K562 (cell line): ENCODE measurements around the gene C3orf85. TPM values are rescaled to one million over a fixed set of nuclear protein-coding genes. Genes with fewer than 3 reads are reported as not detected.

Source experiments
- ATAC-seq: fragments of 200-7000 bp; cut with Tn5 transposase; 3 replicates; pipeline ENCODE4 v1.9.1; 2020; ENCODE audit warnings: moderate library complexity
- BruUV-seq: library from RNA; stranded (reverse); fragments of 400-500 nt; replicated peaks from 2 replicates; lab custom pipeline; 2021; lab: Mats Ljungman, UMichigan
- CTCF ChIA-PET: fragments of 300-600 bp; formaldehyde crosslinking; extraction: SDS; loops from one replicate; lab custom pipeline; 2021; ENCODE audit warnings: low intra/inter-chr PET ratio; lab: Yijun Ruan, JAX
- POLR2A ChIA-PET: fragments of 300-600, 350-650 bp; sonication (Branson Sonifier 250); formaldehyde crosslinking; extraction: SDS; loops from one replicate; lab custom pipeline; 2021; ENCODE audit warnings: antibody characterized with exemption, inconsistent platforms; lab: Yijun Ruan, JAX
- DNase-seq, 4 experiments: peaks; one replicate each; pipeline versions ENCODE4 v3.0.0 to v3.0.0-alpha.2; 2011 to 2018; ENCODE audit warnings: low spot score in 3 of 4, mixed read lengths in 3 of 4; ENCODE audit errors: extremely low read depth in 1 of 4
- FAIRE-seq: peaks from 2 replicates; lab custom pipeline; 2011; peaks lifted over from hg19 to GRCh38; lab: Jason Lieb, UNC
- H2AFZ ChIP-seq: 2 replicates; pipeline ENCODE4 v1.6.0; 2011; ENCODE audit warnings: low read depth, low read length, control low read depth, inconsistent platforms
- H3K27ac ChIP-seq: fragments of 200-600 bp; 3 replicates; pipeline ENCODE4 v1.8.0; 2011; ENCODE audit warnings: low read depth, mild to moderate bottlenecking, control low read depth, inconsistent platforms, low read length, moderate library complexity, mixed read lengths; ENCODE audit errors: extremely low read depth
- H3K27me3 ChIP-seq, 2 experiments: fragments of 300-600 bp in 1 of 2; 2 replicates in 1 of 2; 3 replicates in 1 of 2; pipeline versions ENCODE4 v1.6.0 to v1.8.0; 2011; ENCODE audit warnings: inconsistent platforms in 2 of 2, low read length in 2 of 2, mild to moderate bottlenecking in 1 of 2, mixed read lengths in 1 of 2, moderate library complexity in 1 of 2; ENCODE audit not compliant: control insufficient read depth in 2 of 2, insufficient read depth in 2 of 2
- H3K36me3 ChIP-seq: fragments of 300-600 bp; 3 replicates; pipeline ENCODE4 v1.8.0; 2011; ENCODE audit warnings: mild to moderate bottlenecking, low read length, inconsistent platforms; ENCODE audit not compliant: control insufficient read depth, insufficient read depth
- H3K4me1 ChIP-seq, 2 experiments: fragments of 200-600 bp in 1 of 2; replicated peaks in 1 of 2; 2 replicates in 1 of 2; 3 replicates in 1 of 2; pipeline versions ENCODE4 v1.5.1 to v1.8.0; 2011; ENCODE audit warnings: inconsistent platforms in 2 of 2, low read length in 2 of 2, mild to moderate bottlenecking in 1 of 2, mixed read lengths in 1 of 2, moderate library complexity in 1 of 2; ENCODE audit not compliant: control insufficient read depth in 2 of 2, insufficient read depth in 2 of 2
- H3K4me2 ChIP-seq: 2 replicates; pipeline ENCODE4 v1.6.1; 2011; ENCODE audit warnings: low read length, control low read depth, inconsistent platforms, mixed read lengths; ENCODE audit not compliant: insufficient read depth
- H3K4me3 ChIP-seq: fragments of 200-600 bp; sonication (generic), shearing (Covaris generic); 2 replicates; pipeline ENCODE4 v1.5.1; 2016; ENCODE audit warnings: control low read depth, inconsistent platforms
- H3K79me2 ChIP-seq: fragments of 200-600 bp; 3 replicates; pipeline ENCODE4 v1.8.0; 2011; ENCODE audit warnings: low read length, inconsistent platforms; ENCODE audit not compliant: control insufficient read depth, insufficient read depth
- H3K9ac ChIP-seq, 2 experiments: 2 replicates each; pipeline versions ENCODE4 v1.6.0 to v1.6.1; 2011; ENCODE audit warnings: low read depth in 2 of 2, low read length in 2 of 2, control low read depth in 1 of 2, inconsistent platforms in 1 of 2, mild to moderate bottlenecking in 1 of 2, mixed read lengths in 1 of 2; ENCODE audit not compliant: insufficient read depth in 1 of 2
- H3K9me1 ChIP-seq: one replicate; pipeline ENCODE4 v1.6.0; 2011; ENCODE audit warnings: inconsistent platforms, mild to moderate bottlenecking, low read length, moderate library complexity; ENCODE audit not compliant: control insufficient read depth, insufficient read depth
- H3K9me3 ChIP-seq: replicated peaks from 2 replicates; pipeline ENCODE4 v1.5.1; 2011; ENCODE audit warnings: low read depth, low read length, inconsistent platforms; ENCODE audit not compliant: control insufficient read depth, insufficient read depth
- H4K20me1 ChIP-seq: replicated peaks from 2 replicates; pipeline ENCODE4 v1.6.1; 2011; ENCODE audit warnings: low read length, inconsistent platforms, mixed read lengths; ENCODE audit not compliant: control insufficient read depth, insufficient read depth
- ATF4 ChIP-seq: fragments of 450-650 bp; formaldehyde crosslinking; IDR thresholded peaks from 2 replicates; pipeline ENCODE4 v1.4.0; 2022; ENCODE audit warnings: mild to moderate bottlenecking, moderate library complexity
- ATF7 ChIP-seq: fragments of 450-650 bp; IDR thresholded peaks from 2 replicates; pipeline ENCODE4 v1.7.1; 2014; ENCODE audit warnings: mild to moderate bottlenecking, moderate library complexity
- BRD4 ChIP-seq: fragments of 200-600 bp; sonication (generic); IDR thresholded peaks from 2 replicates; pipeline ENCODE4 v1.6.1; 2017; ENCODE audit warnings: inconsistent platforms
- CBFA2T2 ChIP-seq: fragments of 450-650 bp; conservative IDR thresholded peaks from 2 replicates; pipeline ENCODE4 v1.6.1; 2017; ENCODE audit warnings: mild to moderate bottlenecking
- GTF2A2 ChIP-seq: IDR thresholded peaks from 2 replicates; pipeline ENCODE4 v1.6.1; 2016; ENCODE audit warnings: mild to moderate bottlenecking, missing genetic modification characterization, missing compliant biosample characterization
- MAFF ChIP-seq: IDR thresholded peaks from 2 replicates; pipeline ENCODE4 v1.6.1; 2012; ENCODE audit warnings: low read length, improper control_type of control experiment
- MECOM ChIP-seq: fragments of 250-450 bp; sonication (Bioruptor Pico); IDR thresholded peaks from 2 replicates; pipeline ENCODE4 v1.8.0; 2022; ENCODE audit warnings: inconsistent platforms
- POLR3A ChIP-seq: IDR thresholded peaks from 2 replicates; pipeline ENCODE4 v1.6.1; 2011; ENCODE audit warnings: borderline replicate concordance, mild to moderate bottlenecking, moderate library complexity; ENCODE audit not compliant: insufficient read length, insufficient read depth; ENCODE audit errors: extremely low read depth
- RBBP5 ChIP-seq: fragments of 200-600 bp; sonication (generic); IDR thresholded peaks from 2 replicates; pipeline ENCODE4 v1.6.1; 2012; ENCODE audit warnings: borderline replicate concordance, mild to moderate bottlenecking, low read length, control low read depth, inconsistent platforms; ENCODE audit not compliant: insufficient read depth, poor library complexity, severe bottlenecking
- RUNX1 ChIP-seq: sonication (generic); IDR thresholded peaks from 2 replicates; pipeline ENCODE4 v1.6.1; 2016; ENCODE audit warnings: antibody characterized with exemption, low read depth
- SIRT6 ChIP-seq: IDR thresholded peaks from one replicate; pipeline ENCODE4 v1.6.1; 2012; ENCODE audit warnings: low read depth, mild to moderate bottlenecking, control low read depth, inconsistent platforms, low read length, moderate library complexity
- WGBS: fragments of 100-300 bp; shearing (Covaris generic); methylation state at CpG from one replicate; pipeline ENCODE4 v1.1.6; 2016; ENCODE audit warnings: low coverage, mixed read lengths; ENCODE audit not compliant: insufficient coverage; ENCODE audit errors: missing lambda C conversion rate; 5-methylcytosine and 5-hydroxymethylcytosine counted together
- in situ Hi-C: fragments of 300-500 bp; cut with MboI; formaldehyde crosslinking; loops from 4 replicates; pipeline ENCODE4 v1.15.0; 2018; ENCODE audit warnings: inconsistent platforms, mixed read lengths
- intact Hi-C: fragments of 100-400 bp; cut with micrococcal nuclease; formaldehyde crosslinking; loops from 2 replicates; pipeline ENCODE4 v1.14.2; 2022
- polyA plus RNA-seq, 8 experiments: library from polyadenylated mRNA; depleted of rRNA in 4 of 8; stranded (reverse) in 5 of 8; unstranded in 3 of 8; fragments of >200 nt; fragmentation: Nextera tagmentation in 2 of 8; fragmentation: Illumina TruSeq in 1 of 8; extraction: Ambion mirVana in 2 of 8; extraction: Trizol in 1 of 8; gene quantifications; 2 replicates each; pipeline versions ENCODE4 v1.2.1 to v1.2.3, GENCODE V29; 2011 to 2014; ENCODE audit warnings: inconsistent platforms in 1 of 8, missing spikeins in 1 of 8
- total RNA-seq, 7 experiments: library from RNA; depleted of rRNA in 6 of 7; stranded (reverse); fragments of >200 nt in 6 of 7; fragmentation: Illumina TruSeq in 2 of 7; extraction: Trizol in 2 of 7; gene quantifications; 2 replicates each; pipeline versions ENCODE4 v1.2.1 to v1.2.3, GENCODE V29; 2011 to 2021; ENCODE audit warnings: low replicate concordance in 1 of 7
- TF ChIP-seq, protein P1 (sequence below): fragments of 450-650 bp; IDR thresholded peaks from 2 replicates; pipeline ENCODE4 v1.6.1; 2014; ENCODE audit warnings: low read depth, mild to moderate bottlenecking, moderate library complexity, borderline replicate concordance
- TF ChIP-seq, protein P2 (sequence below), 2 experiments: IDR thresholded peaks; 2 replicates each; pipeline ENCODE4 v1.6.1; 2012; ENCODE audit warnings: improper control_type of control experiment in 2 of 2, low read depth in 2 of 2, low read length in 2 of 2, borderline replicate concordance in 1 of 2

Gene C3orf85
- total and polyA plus RNA-seq, 9 of the 15 experiments (the other 6 are each of a cell fraction or from before 2014, with no cell fraction given): not detected

DNA sequence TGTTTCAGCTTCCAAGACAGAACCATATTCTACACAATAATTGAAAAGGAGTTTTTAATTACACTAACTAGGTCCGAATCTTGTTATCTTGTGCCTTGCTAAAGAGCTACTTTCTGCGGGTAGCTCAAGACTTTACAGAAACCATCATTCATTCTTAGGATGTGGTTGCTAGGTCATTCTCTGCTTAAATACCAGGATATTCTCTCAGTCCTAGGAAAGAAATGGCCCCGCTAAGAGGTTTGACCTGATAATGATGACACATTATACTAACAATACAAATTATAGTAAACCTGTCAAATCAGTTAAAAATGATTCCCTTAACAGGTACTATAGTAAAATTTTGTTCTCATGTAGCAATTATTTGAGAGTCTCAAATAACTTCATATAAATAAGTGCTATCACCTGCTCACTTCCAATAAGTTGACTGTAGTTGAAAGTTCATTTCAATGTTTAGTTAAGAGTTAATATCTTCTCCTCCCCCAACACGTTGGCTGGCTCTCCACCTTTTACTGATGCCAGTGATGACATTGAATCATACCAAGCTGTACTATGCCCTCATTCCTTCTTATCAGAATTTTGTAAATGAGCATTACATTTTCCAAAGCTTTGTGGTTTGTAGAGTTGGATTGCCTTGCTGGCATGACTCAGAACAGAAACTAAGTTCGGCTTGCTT is 3.6 kb upstream of the C3orf85 start:
- ChIA-PET POLR2A (no interaction called here), CTCF (no interaction called here)
- DNase-seq: no peak
- H4K20me1 ChIP-seq: no peaks in the 10 kb centered on the region
- WGBS: 0% methylated on average over 5 of the region's 5 CpGs
- FAIRE-seq: no peak
- H3K4me3 ChIP-seq: no peak overlapping the region
- no peaks in the 10 kb centered on the region for H3K9me3 ChIP-seq
- H3K9ac ChIP-seq: no peak overlapping the region
- no peaks in the 10 kb centered on the region for H3K79me2 ChIP-seq
- H3K9me1 ChIP-seq: no peaks in the 10 kb centered on the region
- no TSS peak for BruUV-seq
- H3K27ac ChIP-seq: no peak overlapping the region
- no peak overlapping the region for H3K4me2 ChIP-seq
- intact Hi-C loops (no loop called here), in situ Hi-C loops (no loop called here)
- H3K4me1 ChIP-seq: no peaks in the 10 kb centered on the region
- H3K27me3 ChIP-seq: no peaks in the 10 kb centered on the region
- ATAC-seq: no peak
- H3K36me3 ChIP-seq: no peaks in the 10 kb centered on the region
- H2AFZ ChIP-seq: no peak overlapping the region
- no peak for TF ChIP-seq SIRT6
- TF ChIP-seq ATF4 (CRISPR knock-in tag): no peak
- no peak for TF ChIP-seq GTF2A2
- no peak for TF ChIP-seq ATF7
- TF ChIP-seq, protein P1, sequence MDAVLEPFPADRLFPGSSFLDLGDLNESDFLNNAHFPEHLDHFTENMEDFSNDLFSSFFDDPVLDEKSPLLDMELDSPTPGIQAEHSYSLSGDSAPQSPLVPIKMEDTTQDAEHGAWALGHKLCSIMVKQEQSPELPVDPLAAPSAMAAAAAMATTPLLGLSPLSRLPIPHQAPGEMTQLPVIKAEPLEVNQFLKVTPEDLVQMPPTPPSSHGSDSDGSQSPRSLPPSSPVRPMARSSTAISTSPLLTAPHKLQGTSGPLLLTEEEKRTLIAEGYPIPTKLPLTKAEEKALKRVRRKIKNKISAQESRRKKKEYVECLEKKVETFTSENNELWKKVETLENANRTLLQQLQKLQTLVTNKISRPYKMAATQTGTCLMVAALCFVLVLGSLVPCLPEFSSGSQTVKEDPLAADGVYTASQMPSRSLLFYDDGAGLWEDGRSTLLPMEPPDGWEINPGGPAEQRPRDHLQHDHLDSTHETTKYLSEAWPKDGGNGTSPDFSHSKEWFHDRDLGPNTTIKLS: no peak
- no peak for TF ChIP-seq RUNX1
- TF ChIP-seq RBBP5: no peak
- TF ChIP-seq MAFF: no peak
- TF ChIP-seq, protein P2, sequence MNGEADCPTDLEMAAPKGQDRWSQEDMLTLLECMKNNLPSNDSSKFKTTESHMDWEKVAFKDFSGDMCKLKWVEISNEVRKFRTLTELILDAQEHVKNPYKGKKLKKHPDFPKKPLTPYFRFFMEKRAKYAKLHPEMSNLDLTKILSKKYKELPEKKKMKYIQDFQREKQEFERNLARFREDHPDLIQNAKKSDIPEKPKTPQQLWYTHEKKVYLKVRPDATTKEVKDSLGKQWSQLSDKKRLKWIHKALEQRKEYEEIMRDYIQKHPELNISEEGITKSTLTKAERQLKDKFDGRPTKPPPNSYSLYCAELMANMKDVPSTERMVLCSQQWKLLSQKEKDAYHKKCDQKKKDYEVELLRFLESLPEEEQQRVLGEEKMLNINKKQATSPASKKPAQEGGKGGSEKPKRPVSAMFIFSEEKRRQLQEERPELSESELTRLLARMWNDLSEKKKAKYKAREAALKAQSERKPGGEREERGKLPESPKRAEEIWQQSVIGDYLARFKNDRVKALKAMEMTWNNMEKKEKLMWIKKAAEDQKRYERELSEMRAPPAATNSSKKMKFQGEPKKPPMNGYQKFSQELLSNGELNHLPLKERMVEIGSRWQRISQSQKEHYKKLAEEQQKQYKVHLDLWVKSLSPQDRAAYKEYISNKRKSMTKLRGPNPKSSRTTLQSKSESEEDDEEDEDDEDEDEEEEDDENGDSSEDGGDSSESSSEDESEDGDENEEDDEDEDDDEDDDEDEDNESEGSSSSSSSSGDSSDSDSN (IDR thresholded peaks at IDR 0.05; ENCODE audit: borderline replicate concordance in 1 of 2, low read depth in 2 of 2, low read length in 2 of 2): no peak
- TF ChIP-seq MECOM (CRISPR knock-in tag): no peak
- TF ChIP-seq POLR3A: no peak
- no peak for TF ChIP-seq BRD4
- no peak for TF ChIP-seq CBFA2T2
